ENCODE data around the gene SLC29A3. TPM values are rescaled to one million over a fixed set of nuclear protein-coding genes. Genes with fewer than 3 reads are reported as not detected.

Gene SLC29A3
- total RNA-seq, 1 experiment from 2014 or later: 5.9 TPM

- ATAC-seq (no peak), DNase-seq (ENCODE audit: low read depth, low spot score) (no peak)
- Histone ChIP-seq H3K9ac (ENCODE audit: low read length) (no peak overlapping the region), H4K20me1 (ENCODE audit: insufficient read depth) (no peaks in the 10 kb centered on the region), H3K4me3 (replicated peaks in 1 of 2; ENCODE audit: low read depth in 1 of 2, low read length in 2 of 2) (no peak overlapping the region), H3K79me2 (ENCODE audit: insufficient read depth, low read length) (no peaks in the 10 kb centered on the region), H3K9me2 (ENCODE audit: insufficient read depth) (no peaks in the 10 kb centered on the region), H3K27me3 (ENCODE audit: insufficient read depth, low read length) (no peaks in the 10 kb centered on the region), H3K4me1 (ENCODE audit: control insufficient read depth in 1 of 2, insufficient read depth in 2 of 2, low read length in 2 of 2) (no peaks in the 10 kb centered on the region), H3K27ac (ENCODE audit: low read depth, low read length) (no peak overlapping the region), H3K9me3 (ENCODE audit: control insufficient read depth in 1 of 2, insufficient read depth in 1 of 2, low read depth in 1 of 2, low read length in 2 of 2) (no peaks in the 10 kb centered on the region), H3K36me3 (ENCODE audit: control insufficient read depth in 1 of 2, insufficient read depth in 2 of 2, low read length in 2 of 2) (no peaks in the 10 kb centered on the region), H3K4me2 (ENCODE audit: low read length) (no peak overlapping the region), H2AFZ (ENCODE audit: low read depth, low read length, poor library complexity, severe bottlenecking) (no peak overlapping the region)
- intact Hi-C loops (cut with micrococcal nuclease): no loop called here
- ChIA-PET RAD21 (ENCODE audit: low non-redundant PET in 1 of 2, low total read pairs in 2 of 2, uncharacterized antibody in 2 of 2, unreplicated experiment in 2 of 2) (no interaction called here), POLR2A (interaction anchor here (0.6 kb wide), 1 partner anchor 890 kb away, joined by 3 read pairs; the partner anchor contains the start of genes ANAPC16 and ASCC1), CTCF (no interaction called here)
- TF ChIP-seq ELF1 (IDR thresholded peaks at IDR 0.05; ENCODE audit: borderline replicate concordance, low read depth): no peak
- no TSS peak for BruUV-seq (replicated peaks)
These were observed 7.4 kb downstream of the SLC29A3 start for GRCh38 chr10:71326464-71326881.

- Histone ChIP-seq H3K27ac (ENCODE audit: low read depth, low read length) (no peak overlapping the region), H3K4me2 (ENCODE audit: low read length) (no peak overlapping the region), H3K9me3 (ENCODE audit: control insufficient read depth in 1 of 2, insufficient read depth in 1 of 2, low read depth in 1 of 2, low read length in 2 of 2) (no peaks in the 10 kb centered on the region), H3K79me2 (ENCODE audit: insufficient read depth, low read length) (no peaks in the 10 kb centered on the region), H2AFZ (ENCODE audit: low read depth, low read length, poor library complexity, severe bottlenecking) (no peak overlapping the region), H3K27me3 (ENCODE audit: insufficient read depth, low read length) (no peaks in the 10 kb centered on the region), H3K9ac (ENCODE audit: low read length) (no peak overlapping the region), H3K4me3 (replicated peaks in 1 of 2; ENCODE audit: low read depth in 1 of 2, low read length in 2 of 2) (no peak overlapping the region), H3K36me3 (ENCODE audit: control insufficient read depth in 1 of 2, insufficient read depth in 2 of 2, low read length in 2 of 2) (no peaks in the 10 kb centered on the region), H4K20me1 (ENCODE audit: insufficient read depth) (no peaks in the 10 kb centered on the region), H3K4me1 (ENCODE audit: control insufficient read depth in 1 of 2, insufficient read depth in 2 of 2, low read length in 2 of 2) (no peaks in the 10 kb centered on the region), H3K9me2 (ENCODE audit: insufficient read depth) (no peaks in the 10 kb centered on the region)
- RAD21 ChIA-PET (ENCODE audit: low non-redundant PET in 1 of 2, low total read pairs in 2 of 2, uncharacterized antibody in 2 of 2, unreplicated experiment in 2 of 2): no interaction called here
- CTCF ChIA-PET: no interaction called here
- intact Hi-C loops (cut with micrococcal nuclease): no loop called here
- ATAC-seq: no peak
- no peak for DNase-seq (ENCODE audit: low read depth, low spot score)
- BruUV-seq (replicated peaks): no TSS peak
- TF ChIP-seq JUND (IDR thresholded peaks at IDR 0.05) (no peak), EZH2phosphoT487 (IDR thresholded peaks at IDR 0.05; ENCODE audit: borderline replicate concordance) (no peak), CTCF (IDR thresholded peaks at IDR 0.05 in 2 of 3, conservative IDR thresholded peaks at IDR 0.05 in 1 of 3; ENCODE audit: borderline replicate concordance in 1 of 3, insufficient read depth in 1 of 3, low read depth in 2 of 3, low read length in 2 of 3) (no peak), TCF7L2 (IDR thresholded peaks at IDR 0.05; ENCODE audit: borderline replicate concordance, extremely low read depth, insufficient read depth, insufficient read length) (no peak), ELF1 (IDR thresholded peaks at IDR 0.05; ENCODE audit: borderline replicate concordance, low read depth) (no peak), EGR1 (IDR thresholded peaks at IDR 0.05; ENCODE audit: low read depth) (no peak), REST (IDR thresholded peaks at IDR 0.05; ENCODE audit: low read depth) (no peak), POLR2A (IDR thresholded peaks at IDR 0.05; ENCODE audit: borderline replicate concordance, extremely low read depth, insufficient read depth, insufficient read length) (no peak), YY1 (IDR thresholded peaks at IDR 0.05; ENCODE audit: extremely low read depth, insufficient replicate concordance, low read depth, low read length) (no peak), ZFX (IDR thresholded peaks at IDR 0.05) (no peak), SP1 (IDR thresholded peaks at IDR 0.05; ENCODE audit: low read depth) (no peak), FOSL1 (IDR thresholded peaks at IDR 0.05; ENCODE audit: low read depth) (no peak), MAX (IDR thresholded peaks at IDR 0.05) (no peak), POLR2AphosphoS5 (IDR thresholded peaks at IDR 0.05; ENCODE audit: low read depth, low read length) (no peak), CBX3 (IDR thresholded peaks at IDR 0.05; ENCODE audit: low read depth) (no peak)
- POLR2A ChIA-PET: no interaction called here
These were observed 11.8 kb downstream of the SLC29A3 start for GRCh38 chr10:71330789-71331404.
